Heart left ventricle (tissue), 13 donors: ENCODE results near the gene RALGAPA2.

Source experiments
- CTCF ChIP-seq, 12 donors: fragments of 200-600 bp; sonication (generic) in 4 of 12; IDR thresholded peaks; one replicate each; pipeline versions ENCODE4 v1.5.0 to v1.8.0; 2018 to 2022; ENCODE audit warnings: antibody characterized with exemption in 12 of 12, mild to moderate bottlenecking in 5 of 12
- POLR2A ChIP-seq, 2 donors: fragments of 450-650 bp; IDR thresholded peaks; one replicate each; pipeline ENCODE4 v1.6.1; 2017; ENCODE audit warnings: antibody characterized with exemption in 2 of 2, mild to moderate bottlenecking in 2 of 2, moderate library complexity in 2 of 2
- donor health status: ischemic (EF 13 %, LVEDD 7.1; RV severe dilation, severe dysfunction).
- donor health status: DM: no; HTN: yes; CAD: no.
- donor health status: DM: no; HTN: no; CAD: no.
- donor health status: ischemic (EF 25% LVEDD 6.9; RV normal size, moderate dysfunction).
- donor health status: ischemic (EF 25% LVEDD 5.7; RV mildly dilated, moderate dysfunction).
- donor health status: ischemic (EF 35%, LVEDD 5.7; RV mildly dilated, moderate dysfunction).
- donor health status: nonischemic (EF 11% LVEDD 7.7; RV severe dilation, severe dysfunction).
- donor health status: DM: yes; HTN: yes; CAD: no.
- donor health status: PGD.
- donor health status: ischemic (EF 29% LVEDD 5.4; RV normal size, mild dysfunction).
- donor health status: nonischemic (EF 23%, LVEDD 6.1; RV moderate dilation, normal function).

GRCh38 chr20:20643927-20644326 is 68.5 kb downstream of the RALGAPA2 start:
- TF ChIP-seq CTCF (IDR thresholded peaks at IDR 0.05) (no peak), POLR2A (IDR thresholded peaks at IDR 0.05) (no peak)
